Mucosa of stomach (tissue), 1 donor: Measurements from ENCODE around the gene SLC4A7.
"Not testable (repeated sequence)": the region's sequence is repeated elsewhere in the genome, so short reads cannot be mapped to it uniquely, and the experiment has no call there.

Experiments
- H3K27me3 ChIP-seq: one replicate; pipeline ENCODE4 v1.7.0; 2013; ENCODE audit warnings: mild to moderate bottlenecking, low read length; ENCODE audit not compliant: control insufficient read depth, insufficient read depth
- H3K36me3 ChIP-seq: one replicate; pipeline ENCODE4 v1.7.0; 2013; ENCODE audit warnings: low read length; ENCODE audit not compliant: control insufficient read depth, insufficient read depth
- H3K4me1 ChIP-seq: one replicate; pipeline ENCODE4 v1.7.0; 2013; ENCODE audit warnings: mild to moderate bottlenecking, low read length; ENCODE audit not compliant: control insufficient read depth, insufficient read depth
- H3K4me3 ChIP-seq: one replicate; pipeline ENCODE4 v1.7.0; 2013; ENCODE audit warnings: low read length
- H3K9ac ChIP-seq: one replicate; pipeline ENCODE4 v1.7.0; 2013; ENCODE audit warnings: mild to moderate bottlenecking, low read length, moderate library complexity
- H3K9me3 ChIP-seq: one replicate; pipeline ENCODE4 v1.7.0; 2013; ENCODE audit warnings: mild to moderate bottlenecking, low read length, moderate library complexity; ENCODE audit not compliant: control insufficient read depth
- donor health status: Pancreatic carcinoma.

Gene SLC4A7

GRCh38 chr3:27484015-27484844, at the start of gene SLC4A7:
Gene SLC4A7 (minus strand): TSS chr3:27484384. CDS start chr3:27484126, 258 bp downstream.
- Histone ChIP-seq H3K4me3 (peak within 1 kb of the TSS; percentile 85), H3K9ac (peak within 1 kb of the TSS; percentile 92), H3K9me3 (no peaks in the 10 kb centered on the region), H3K4me1 (peaks cover 5% of the 10 kb centered on the region), H3K27me3 (no peaks in the 10 kb centered on the region), H3K36me3 (no peaks in the 10 kb centered on the region)

DNA sequence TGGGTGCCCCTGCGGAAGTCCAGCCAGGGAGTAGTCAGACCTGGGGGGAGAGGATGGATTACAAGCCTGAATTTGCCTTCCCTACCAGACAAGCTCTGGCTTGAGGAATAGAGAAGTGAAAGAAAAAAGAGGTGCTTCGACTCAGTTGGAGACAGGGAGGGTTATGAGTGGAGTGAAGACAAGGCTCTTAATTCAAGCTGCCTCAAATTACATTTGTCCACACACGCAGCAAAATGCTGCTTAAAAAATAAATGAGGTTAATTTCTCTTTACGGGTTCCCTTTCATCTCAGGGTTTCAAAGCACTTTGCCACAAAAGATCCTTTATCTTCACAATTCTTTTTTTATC, 49.0 kb upstream of the SLC4A7 start:
- Histone ChIP-seq H3K9ac (no peak overlapping the region), H3K27me3 (no peaks in the 10 kb centered on the region), H3K36me3 (no peaks in the 10 kb centered on the region), H3K4me3 (no peak overlapping the region), H3K9me3 (no peaks in the 10 kb centered on the region), H3K4me1 (peaks cover 11% of the 10 kb centered on the region)

DNA sequence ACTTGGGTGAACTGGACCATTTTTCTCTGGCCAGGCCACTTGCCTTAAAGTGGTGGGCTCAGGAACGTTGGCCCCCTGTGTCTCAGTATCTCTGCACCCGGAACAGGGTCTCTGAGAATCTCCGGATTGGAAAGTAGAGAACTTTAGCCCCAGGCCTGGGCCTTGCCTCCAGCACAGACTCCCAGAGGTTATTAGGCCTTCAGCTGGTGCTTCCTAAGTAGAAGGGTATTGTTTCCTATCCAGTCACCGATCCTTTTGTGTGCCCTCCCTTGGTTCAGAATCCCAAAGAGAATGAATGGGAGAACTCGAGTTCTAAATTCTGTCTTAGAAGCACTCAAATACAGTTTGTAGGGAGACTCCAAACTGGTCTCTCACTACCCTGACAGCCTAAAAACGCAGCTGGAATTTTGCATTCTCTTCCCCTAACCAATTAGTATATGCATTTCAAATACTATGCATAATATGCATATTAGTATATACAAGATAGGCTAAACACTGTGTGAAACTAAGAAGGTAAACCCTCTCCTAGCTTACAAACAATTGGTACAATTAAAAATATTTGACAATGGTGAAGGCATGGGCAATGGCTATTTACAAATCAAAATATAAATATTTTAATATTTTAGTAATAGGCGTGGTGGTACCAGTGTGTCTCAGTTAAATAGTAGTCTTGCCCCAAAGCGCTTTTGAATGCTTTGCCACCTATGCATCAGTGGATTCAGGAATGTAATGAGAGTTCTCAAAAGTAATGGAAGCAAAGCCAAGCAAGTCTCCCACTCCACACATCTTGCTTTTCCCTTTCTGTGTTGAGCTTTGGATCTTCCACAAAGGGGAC, 48.5 kb upstream of the SLC4A7 start:
- Histone ChIP-seq H3K36me3 (no peaks in the 10 kb centered on the region), H3K4me3 (no peak overlapping the region), H3K27me3 (no peaks in the 10 kb centered on the region), H3K4me1 (peaks cover 11% of the 10 kb centered on the region), H3K9me3 (no peaks in the 10 kb centered on the region), H3K9ac (no peak overlapping the region)

GRCh38 chr3:27531193-27531751, 47.1 kb upstream of the SLC4A7 start:
- not testable (repeated sequence) for H3K36me3 ChIP-seq, H3K27me3 ChIP-seq, H3K4me3 ChIP-seq, H3K9me3 ChIP-seq, H3K9ac ChIP-seq
- peaks cover 11% of the 10 kb centered on the region for H3K4me1 ChIP-seq

GRCh38 chr3:27528791-27529190, 44.6 kb upstream of the SLC4A7 start:
- peaks cover 4% of the 10 kb centered on the region for H3K4me1 ChIP-seq
- no peaks in the 10 kb centered on the region for H3K9me3 ChIP-seq
- no peak overlapping the region for H3K4me3 ChIP-seq
- no peaks in the 10 kb centered on the region for H3K27me3 ChIP-seq
- no peaks in the 10 kb centered on the region for H3K36me3 ChIP-seq
- no peak overlapping the region for H3K9ac ChIP-seq

DNA sequence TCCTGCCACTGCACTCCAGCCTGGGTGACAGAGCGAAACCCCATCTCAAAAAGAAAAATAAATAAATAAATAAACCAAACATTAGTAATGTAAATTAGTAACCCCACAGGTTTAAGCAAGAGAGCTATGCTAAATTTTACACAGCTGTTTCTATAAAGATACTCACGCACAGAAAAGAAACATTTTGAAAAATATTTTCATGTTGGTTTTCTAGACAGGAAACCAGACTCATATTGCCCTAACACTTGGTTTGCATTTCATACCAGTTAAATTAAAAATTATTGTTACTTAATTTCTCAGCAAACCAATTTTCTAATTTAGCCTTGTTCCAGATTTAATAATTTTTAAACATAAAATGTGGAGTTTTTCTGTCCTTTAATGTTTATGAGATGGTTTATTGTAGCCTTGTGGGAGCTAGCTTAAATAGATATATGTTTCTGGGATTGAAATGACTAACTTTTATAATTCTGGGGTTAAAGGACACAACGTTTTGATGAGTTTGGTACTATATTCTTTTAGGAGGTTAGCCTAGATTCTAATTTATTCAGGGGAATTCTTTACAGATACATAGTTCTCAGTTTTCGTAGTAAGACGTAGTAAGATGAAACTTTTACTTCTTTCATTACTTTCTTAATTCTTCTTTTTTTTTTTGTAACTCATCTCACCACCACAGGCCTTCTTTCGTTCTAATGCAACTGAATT, 42.6 kb upstream of the SLC4A7 start:
- Histone ChIP-seq H3K36me3 (no peaks in the 10 kb centered on the region), H3K4me1 (peaks cover 2% of the 10 kb centered on the region), H3K9ac (no peak overlapping the region), H3K4me3 (no peak overlapping the region), H3K9me3 (no peaks in the 10 kb centered on the region), H3K27me3 (no peaks in the 10 kb centered on the region)

DNA sequence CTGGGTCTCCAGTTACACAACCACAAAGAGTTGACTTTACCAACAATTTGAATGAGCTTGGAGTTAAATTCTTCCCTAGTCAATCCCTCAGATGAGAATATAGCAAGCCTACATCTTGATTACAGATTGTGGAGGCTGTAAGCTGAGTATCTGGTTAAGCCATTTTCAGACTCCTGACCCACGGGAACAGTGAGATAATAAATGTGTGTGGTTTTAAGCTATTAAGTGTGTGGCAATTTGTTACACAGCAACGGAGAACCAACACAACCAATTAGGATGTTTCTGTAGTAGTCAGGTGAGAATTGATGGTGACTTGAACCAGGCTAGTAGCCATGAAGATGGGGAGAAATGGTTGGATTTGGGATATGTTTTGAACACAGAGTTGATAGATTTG, 37.7 kb upstream of the SLC4A7 start:
- Histone ChIP-seq H3K27me3 (no peaks in the 10 kb centered on the region), H3K9ac (no peak overlapping the region), H3K36me3 (no peaks in the 10 kb centered on the region), H3K4me3 (no peak overlapping the region), H3K4me1 (peaks cover 5% of the 10 kb centered on the region), H3K9me3 (no peaks in the 10 kb centered on the region)

- Histone ChIP-seq H3K9ac (no peak overlapping the region), H3K36me3 (no peaks in the 10 kb centered on the region), H3K9me3 (no peaks in the 10 kb centered on the region), H3K4me1 (peaks cover 5% of the 10 kb centered on the region), H3K4me3 (no peak overlapping the region), H3K27me3 (no peaks in the 10 kb centered on the region)
Measured at GRCh38 chr3:27521179-27521871, 37.1 kb upstream of the SLC4A7 start.

DNA sequence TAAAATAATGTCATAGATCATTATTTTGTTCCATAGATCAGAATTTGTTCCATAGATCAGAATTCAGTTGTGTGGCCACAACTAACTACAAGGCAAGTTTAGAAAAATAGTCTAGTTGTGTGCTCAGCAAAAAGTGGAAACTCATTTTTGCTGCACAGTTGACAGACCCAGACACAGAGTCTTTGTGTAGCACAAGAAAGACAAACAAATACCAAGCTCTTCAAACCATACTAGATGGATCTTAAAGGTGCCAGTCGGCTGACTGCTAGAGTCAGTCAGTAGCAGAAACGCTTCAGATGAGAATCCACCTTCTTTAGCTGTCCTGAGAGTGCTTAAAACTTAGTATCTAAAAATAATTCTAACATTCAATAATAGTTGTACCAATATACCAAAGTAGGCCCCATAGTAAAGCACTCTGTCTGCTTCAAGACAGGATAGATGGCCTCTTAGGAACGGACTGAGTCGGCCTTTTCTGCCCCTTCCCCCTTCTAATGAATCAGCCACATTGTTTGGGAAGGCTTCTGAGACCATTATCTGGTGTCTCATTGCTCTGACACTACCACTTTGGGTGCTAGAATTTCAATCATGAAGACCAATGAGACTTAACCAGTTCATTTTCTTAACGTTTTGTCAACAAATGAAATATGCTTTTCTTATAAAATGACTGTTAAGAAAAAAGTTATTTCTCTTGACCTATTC, 27.7 kb upstream of the SLC4A7 start:
- H3K9ac ChIP-seq: no peak overlapping the region
- H3K9me3 ChIP-seq: no peaks in the 10 kb centered on the region
- no peaks in the 10 kb centered on the region for H3K4me1 ChIP-seq
- H3K4me3 ChIP-seq: no peak overlapping the region
- H3K27me3 ChIP-seq: no peaks in the 10 kb centered on the region
- H3K36me3 ChIP-seq: no peaks in the 10 kb centered on the region

GRCh38 chr3:27509376-27509775, 25.2 kb upstream of the SLC4A7 start:
- no peak overlapping the region for H3K4me3 ChIP-seq
- H3K36me3 ChIP-seq: no peaks in the 10 kb centered on the region

GRCh38 chr3:27508424-27508823, 24.2 kb upstream of the SLC4A7 start:
- no peaks in the 10 kb centered on the region for H3K9me3 ChIP-seq
- H3K4me3 ChIP-seq: no peak overlapping the region
- no peak overlapping the region for H3K9ac ChIP-seq
- no peaks in the 10 kb centered on the region for H3K27me3 ChIP-seq
- H3K36me3 ChIP-seq: no peaks in the 10 kb centered on the region
- H3K4me1 ChIP-seq: no peaks in the 10 kb centered on the region

More at GRCh38 chr3:27509376-27509775, 25.2 kb upstream of the SLC4A7 start:
- H3K27me3 ChIP-seq: no peaks in the 10 kb centered on the region
- H3K4me1 ChIP-seq: no peaks in the 10 kb centered on the region
- H3K9me3 ChIP-seq: no peaks in the 10 kb centered on the region
- no peak overlapping the region for H3K9ac ChIP-seq
